SK-N-SH (cell line): ENCODE measurements around the gene TXNDC5.

Experiments
- CHD2 ChIP-seq: fragments of 150-350 bp; IDR thresholded peaks from 2 replicates; pipeline ENCODE4 v1.6.1; 2018; ENCODE audit warnings: low read length; ENCODE audit not compliant: partially characterized antibody
- CTCF ChIP-seq: fragments of 200-600 bp; sonication (generic); IDR thresholded peaks from 2 replicates; pipeline ENCODE4 v1.6.1; 2017; ENCODE audit warnings: antibody characterized with exemption, mild to moderate bottlenecking, moderate library complexity
- EP300 ChIP-seq, 2 experiments: IDR thresholded peaks; 2 replicates each; pipeline versions ENCODE4 v1.4.0 to v1.6.1; 2012; ENCODE audit warnings: borderline replicate concordance in 1 of 2, low read depth in 1 of 2, low read length in 1 of 2
- EZH2phosphoT487 ChIP-seq: fragments of 200-600 bp; sonication (generic); IDR thresholded peaks from 2 replicates; pipeline ENCODE4 v1.6.1; 2017; ENCODE audit warnings: low read depth, mixed run types, mild to moderate bottlenecking, antibody characterized with exemption, moderate library complexity, borderline replicate concordance
- RCOR1 ChIP-seq: fragments of 150-350 bp; IDR thresholded peaks from 2 replicates; pipeline ENCODE4 v1.6.1; 2017; ENCODE audit warnings: antibody characterized with exemption, low read length
- RFX5 ChIP-seq: IDR thresholded peaks from 2 replicates; pipeline ENCODE4 v1.6.1; 2012; ENCODE audit warnings: mild to moderate bottlenecking, improper control_type of control experiment, low read length
- SIN3A ChIP-seq: IDR thresholded peaks from 2 replicates; pipeline ENCODE4 v1.6.1; 2012; ENCODE audit warnings: low read depth, mild to moderate bottlenecking, low read length, moderate library complexity, borderline replicate concordance
- SMC3 ChIP-seq: IDR thresholded peaks from 2 replicates; pipeline ENCODE4 v1.6.1; 2012; ENCODE audit warnings: low read depth, low read length, improper control_type of control experiment
- YY1 ChIP-seq: IDR thresholded peaks from 2 replicates; pipeline ENCODE4 v1.4.0; 2012; ENCODE audit warnings: low read depth, mild to moderate bottlenecking
- TF ChIP-seq, protein P1 (sequence below): IDR thresholded peaks from 2 replicates; pipeline ENCODE4; 2012
- TF ChIP-seq, protein P2 (sequence below): IDR thresholded peaks from 2 replicates; pipeline ENCODE4 v1.4.0; 2012; ENCODE audit warnings: low read depth, borderline replicate concordance
- TF ChIP-seq, protein P3 (sequence below): IDR thresholded peaks from 2 replicates; pipeline ENCODE4 v1.6.1; 2012; ENCODE audit warnings: mild to moderate bottlenecking, low read depth, low read length, moderate library complexity

DNA sequence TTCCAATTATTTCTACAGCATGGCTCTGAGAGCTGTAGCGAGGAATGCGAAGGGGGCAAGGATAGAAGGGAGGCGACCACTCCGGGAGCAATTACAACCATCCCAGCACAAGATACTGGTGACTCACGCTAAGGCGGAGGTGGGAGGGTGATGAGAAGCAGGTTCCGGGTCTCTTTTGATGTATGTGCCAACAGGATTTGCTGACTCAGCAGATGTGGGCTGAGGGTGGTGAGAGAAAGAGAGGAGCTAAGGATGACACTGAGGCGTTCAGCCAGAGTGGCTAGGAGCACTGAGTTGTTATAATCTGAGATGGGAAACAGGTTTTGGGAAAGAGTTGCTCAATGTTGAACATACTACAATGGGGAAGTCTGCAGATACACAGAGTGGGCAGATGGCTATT, 9.3 kb upstream of the TXNDC5 start:
- TF ChIP-seq, protein P1, sequence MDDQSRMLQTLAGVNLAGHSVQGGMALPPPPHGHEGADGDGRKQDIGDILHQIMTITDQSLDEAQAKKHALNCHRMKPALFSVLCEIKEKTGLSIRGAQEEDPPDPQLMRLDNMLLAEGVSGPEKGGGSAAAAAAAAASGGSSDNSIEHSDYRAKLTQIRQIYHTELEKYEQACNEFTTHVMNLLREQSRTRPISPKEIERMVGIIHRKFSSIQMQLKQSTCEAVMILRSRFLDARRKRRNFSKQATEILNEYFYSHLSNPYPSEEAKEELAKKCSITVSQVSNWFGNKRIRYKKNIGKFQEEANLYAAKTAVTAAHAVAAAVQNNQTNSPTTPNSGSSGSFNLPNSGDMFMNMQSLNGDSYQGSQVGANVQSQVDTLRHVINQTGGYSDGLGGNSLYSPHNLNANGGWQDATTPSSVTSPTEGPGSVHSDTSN, result no peak
- TF ChIP-seq CHD2, result no peak
- TF ChIP-seq CTCF, result no peak
- TF ChIP-seq, protein P2, sequence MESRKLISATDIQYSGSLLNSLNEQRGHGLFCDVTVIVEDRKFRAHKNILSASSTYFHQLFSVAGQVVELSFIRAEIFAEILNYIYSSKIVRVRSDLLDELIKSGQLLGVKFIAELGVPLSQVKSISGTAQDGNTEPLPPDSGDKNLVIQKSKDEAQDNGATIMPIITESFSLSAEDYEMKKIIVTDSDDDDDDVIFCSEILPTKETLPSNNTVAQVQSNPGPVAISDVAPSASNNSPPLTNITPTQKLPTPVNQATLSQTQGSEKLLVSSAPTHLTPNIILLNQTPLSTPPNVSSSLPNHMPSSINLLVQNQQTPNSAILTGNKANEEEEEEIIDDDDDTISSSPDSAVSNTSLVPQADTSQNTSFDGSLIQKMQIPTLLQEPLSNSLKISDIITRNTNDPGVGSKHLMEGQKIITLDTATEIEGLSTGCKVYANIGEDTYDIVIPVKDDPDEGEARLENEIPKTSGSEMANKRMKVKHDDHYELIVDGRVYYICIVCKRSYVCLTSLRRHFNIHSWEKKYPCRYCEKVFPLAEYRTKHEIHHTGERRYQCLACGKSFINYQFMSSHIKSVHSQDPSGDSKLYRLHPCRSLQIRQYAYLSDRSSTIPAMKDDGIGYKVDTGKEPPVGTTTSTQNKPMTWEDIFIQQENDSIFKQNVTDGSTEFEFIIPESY, result no peak
- TF ChIP-seq, protein P3, sequence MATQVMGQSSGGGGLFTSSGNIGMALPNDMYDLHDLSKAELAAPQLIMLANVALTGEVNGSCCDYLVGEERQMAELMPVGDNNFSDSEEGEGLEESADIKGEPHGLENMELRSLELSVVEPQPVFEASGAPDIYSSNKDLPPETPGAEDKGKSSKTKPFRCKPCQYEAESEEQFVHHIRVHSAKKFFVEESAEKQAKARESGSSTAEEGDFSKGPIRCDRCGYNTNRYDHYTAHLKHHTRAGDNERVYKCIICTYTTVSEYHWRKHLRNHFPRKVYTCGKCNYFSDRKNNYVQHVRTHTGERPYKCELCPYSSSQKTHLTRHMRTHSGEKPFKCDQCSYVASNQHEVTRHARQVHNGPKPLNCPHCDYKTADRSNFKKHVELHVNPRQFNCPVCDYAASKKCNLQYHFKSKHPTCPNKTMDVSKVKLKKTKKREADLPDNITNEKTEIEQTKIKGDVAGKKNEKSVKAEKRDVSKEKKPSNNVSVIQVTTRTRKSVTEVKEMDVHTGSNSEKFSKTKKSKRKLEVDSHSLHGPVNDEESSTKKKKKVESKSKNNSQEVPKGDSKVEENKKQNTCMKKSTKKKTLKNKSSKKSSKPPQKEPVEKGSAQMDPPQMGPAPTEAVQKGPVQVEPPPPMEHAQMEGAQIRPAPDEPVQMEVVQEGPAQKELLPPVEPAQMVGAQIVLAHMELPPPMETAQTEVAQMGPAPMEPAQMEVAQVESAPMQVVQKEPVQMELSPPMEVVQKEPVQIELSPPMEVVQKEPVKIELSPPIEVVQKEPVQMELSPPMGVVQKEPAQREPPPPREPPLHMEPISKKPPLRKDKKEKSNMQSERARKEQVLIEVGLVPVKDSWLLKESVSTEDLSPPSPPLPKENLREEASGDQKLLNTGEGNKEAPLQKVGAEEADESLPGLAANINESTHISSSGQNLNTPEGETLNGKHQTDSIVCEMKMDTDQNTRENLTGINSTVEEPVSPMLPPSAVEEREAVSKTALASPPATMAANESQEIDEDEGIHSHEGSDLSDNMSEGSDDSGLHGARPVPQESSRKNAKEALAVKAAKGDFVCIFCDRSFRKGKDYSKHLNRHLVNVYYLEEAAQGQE, result no peak
- TF ChIP-seq SMC3, result no peak
- TF ChIP-seq RFX5, result no peak
- no peak for TF ChIP-seq EP300 (IDR thresholded peaks at IDR 0.05; ENCODE audit: borderline replicate concordance in 1 of 2, low read depth in 1 of 2, low read length in 1 of 2)
- no peak for TF ChIP-seq YY1
- TF ChIP-seq EZH2phosphoT487, result no peak
- TF ChIP-seq RCOR1, result no peak
- TF ChIP-seq SIN3A, result no peak
